ENCODE data around the gene KRTAP5-4. TPM values are rescaled to one million over a fixed set of nuclear protein-coding genes. Genes with fewer than 3 reads are reported as not detected.

Gene KRTAP5-4
- total RNA-seq, 1 donor from 2014 or later: not detected

DNA sequence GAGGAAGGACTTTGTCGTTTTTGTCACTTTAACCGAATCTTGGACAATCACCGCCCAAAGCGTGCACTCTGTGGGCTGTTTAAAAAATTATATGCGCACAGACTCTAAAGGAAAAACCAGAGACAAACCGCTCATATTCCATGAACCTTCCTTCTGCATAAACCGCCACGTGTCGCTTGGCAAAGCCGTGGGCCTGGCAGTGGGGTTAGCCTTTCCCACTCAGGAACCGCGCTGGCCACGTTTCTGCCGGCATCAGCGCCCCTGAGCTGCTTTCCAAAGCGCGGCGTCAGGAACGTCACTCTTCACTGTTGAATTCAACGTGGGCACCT, 30.5 kb upstream of the KRTAP5-4 start:
- intact Hi-C loops (cut with DNase I): loop anchor here (10.0 kb wide), 1 partner anchor 502 kb away; no protein-coding TSS in a partner anchor
- TF ChIP-seq POLR2A (IDR thresholded peaks at IDR 0.05) (no peak), POLR2AphosphoS5 (IDR thresholded peaks at IDR 0.05; ENCODE audit: insufficient read depth in 1 of 2, low read depth in 1 of 2) (no peak)
- TF ChIP-seq, protein P1, sequence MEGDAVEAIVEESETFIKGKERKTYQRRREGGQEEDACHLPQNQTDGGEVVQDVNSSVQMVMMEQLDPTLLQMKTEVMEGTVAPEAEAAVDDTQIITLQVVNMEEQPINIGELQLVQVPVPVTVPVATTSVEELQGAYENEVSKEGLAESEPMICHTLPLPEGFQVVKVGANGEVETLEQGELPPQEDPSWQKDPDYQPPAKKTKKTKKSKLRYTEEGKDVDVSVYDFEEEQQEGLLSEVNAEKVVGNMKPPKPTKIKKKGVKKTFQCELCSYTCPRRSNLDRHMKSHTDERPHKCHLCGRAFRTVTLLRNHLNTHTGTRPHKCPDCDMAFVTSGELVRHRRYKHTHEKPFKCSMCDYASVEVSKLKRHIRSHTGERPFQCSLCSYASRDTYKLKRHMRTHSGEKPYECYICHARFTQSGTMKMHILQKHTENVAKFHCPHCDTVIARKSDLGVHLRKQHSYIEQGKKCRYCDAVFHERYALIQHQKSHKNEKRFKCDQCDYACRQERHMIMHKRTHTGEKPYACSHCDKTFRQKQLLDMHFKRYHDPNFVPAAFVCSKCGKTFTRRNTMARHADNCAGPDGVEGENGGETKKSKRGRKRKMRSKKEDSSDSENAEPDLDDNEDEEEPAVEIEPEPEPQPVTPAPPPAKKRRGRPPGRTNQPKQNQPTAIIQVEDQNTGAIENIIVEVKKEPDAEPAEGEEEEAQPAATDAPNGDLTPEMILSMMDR (IDR thresholded peaks at IDR 0.05): no peak
- Histone ChIP-seq H3K27me3 (no peaks in the 10 kb centered on the region), H3K4me1 (peaks cover 9% of the 10 kb centered on the region), H3K36me3 (no peaks in the 10 kb centered on the region), H3K27ac (no peak overlapping the region), H3K4me3 (no peak overlapping the region), H3K9me3 (no peaks in the 10 kb centered on the region)
- no peak for DNase-seq (ENCODE audit: extremely low spot score in 2 of 2)

DNA sequence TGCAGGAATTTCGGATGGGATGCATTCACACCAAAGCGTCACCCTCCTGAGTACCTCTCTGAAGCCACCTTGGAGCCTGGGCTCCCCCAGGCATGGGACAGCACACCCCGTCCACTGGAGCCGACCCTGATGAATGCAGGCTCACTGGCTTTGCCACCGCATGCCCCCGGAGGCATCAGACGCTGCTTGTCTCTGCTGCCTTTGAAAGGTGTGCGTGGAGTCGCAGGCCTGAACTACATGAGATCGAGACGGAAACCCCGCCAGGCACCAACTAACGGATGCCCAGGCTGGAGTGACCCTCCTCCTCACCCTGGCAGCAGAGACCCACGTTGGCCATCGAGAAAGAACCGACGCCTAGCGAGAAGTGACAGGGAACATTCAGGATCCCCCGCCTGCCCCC, 30.1 kb upstream of the KRTAP5-4 start:
- H3K4me3 ChIP-seq: no peak overlapping the region
- TF ChIP-seq POLR2AphosphoS5 (IDR thresholded peaks at IDR 0.05; ENCODE audit: insufficient read depth in 1 of 2, low read depth in 1 of 2) (no peak), POLR2A (IDR thresholded peaks at IDR 0.05) (no peak)
- TF ChIP-seq, protein P1 (IDR thresholded peaks at IDR 0.05): no peak
- no peaks in the 10 kb centered on the region for H3K27me3 ChIP-seq
- H3K4me1 ChIP-seq: peaks cover 9% of the 10 kb centered on the region
- no peaks in the 10 kb centered on the region for H3K9me3 ChIP-seq
- H3K27ac ChIP-seq: no peak overlapping the region
- DNase-seq (ENCODE audit: extremely low spot score in 2 of 2): no peak
- no peaks in the 10 kb centered on the region for H3K36me3 ChIP-seq
- intact Hi-C loops (cut with DNase I): loop anchor here (10.0 kb wide), 1 partner anchor 503 kb away; no protein-coding TSS in a partner anchor

DNA sequence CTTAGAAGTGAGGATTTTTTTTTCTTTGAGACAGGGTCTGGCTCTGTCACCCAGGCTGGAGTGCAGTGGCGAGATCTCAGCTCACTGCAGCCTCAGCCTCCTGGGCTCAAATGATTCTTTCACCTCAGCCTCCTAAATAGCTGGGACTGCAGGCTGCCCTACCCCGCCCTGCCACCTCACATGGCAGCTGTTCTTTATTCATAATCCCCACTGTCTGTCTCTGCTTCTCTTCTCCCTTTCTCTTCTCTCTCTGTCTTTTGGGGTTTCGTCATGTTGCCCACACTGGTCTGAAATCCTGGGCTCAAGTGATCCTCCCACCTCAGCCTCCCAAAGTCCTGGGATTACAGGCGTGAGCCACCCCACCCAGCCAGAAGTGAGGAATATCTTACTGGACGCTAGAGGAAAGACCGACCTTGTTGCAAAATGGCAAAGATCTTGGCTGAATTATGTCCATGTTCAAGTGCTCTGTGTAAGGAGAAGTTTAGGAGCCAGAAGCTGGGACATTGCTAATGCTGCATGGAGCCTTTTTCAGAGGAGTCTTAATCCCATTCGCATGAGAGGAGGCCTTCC, 29.6 kb upstream of the KRTAP5-4 start:
- no peak for TF ChIP-seq POLR2A (IDR thresholded peaks at IDR 0.05)
- TF ChIP-seq, protein P1 (IDR thresholded peaks at IDR 0.05): no peak
- TF ChIP-seq POLR2AphosphoS5 (IDR thresholded peaks at IDR 0.05; ENCODE audit: insufficient read depth in 1 of 2, low read depth in 1 of 2): no peak
- Histone ChIP-seq H3K36me3 (no peaks in the 10 kb centered on the region), H3K4me1 (peaks cover 9% of the 10 kb centered on the region), H3K27me3 (no peaks in the 10 kb centered on the region), H3K9me3 (no peaks in the 10 kb centered on the region), H3K4me3 (no peak overlapping the region), H3K27ac (no peak overlapping the region)
- intact Hi-C loops (cut with DNase I): loop anchor here (10.0 kb wide), 1 partner anchor 503 kb away; no protein-coding TSS in a partner anchor
- DNase-seq (ENCODE audit: extremely low spot score in 2 of 2): no peak

DNA sequence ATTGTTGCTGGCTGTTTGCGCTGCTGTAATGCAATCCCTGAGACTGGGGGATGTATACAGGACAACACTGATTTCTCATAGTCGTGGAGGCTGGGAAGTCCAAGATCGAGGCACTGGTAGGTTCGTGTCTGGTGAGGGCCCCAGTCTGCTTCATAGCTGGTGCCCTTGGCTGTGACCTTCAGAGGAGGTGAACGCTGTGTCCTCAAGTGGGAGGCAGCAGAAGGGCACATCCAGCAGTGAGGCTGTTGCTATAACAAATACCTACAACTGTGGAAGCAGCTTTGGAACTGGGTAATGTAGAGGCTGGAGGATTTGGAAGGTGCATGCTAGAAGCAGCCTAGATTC, 29.0 kb upstream of the KRTAP5-4 start:
- H3K27ac ChIP-seq: no peak overlapping the region
- no peaks in the 10 kb centered on the region for H3K36me3 ChIP-seq

More for the DNA sequence above, 29.0 kb upstream of the KRTAP5-4 start:
- Histone ChIP-seq H3K9me3 (no peaks in the 10 kb centered on the region), H3K27me3 (no peaks in the 10 kb centered on the region), H3K4me3 (no peak overlapping the region), H3K4me1 (peaks cover 9% of the 10 kb centered on the region)
- TF ChIP-seq POLR2A (IDR thresholded peaks at IDR 0.05): no peak
- TF ChIP-seq, protein P1 (IDR thresholded peaks at IDR 0.05): no peak
- TF ChIP-seq POLR2AphosphoS5 (IDR thresholded peaks at IDR 0.05; ENCODE audit: insufficient read depth in 1 of 2, low read depth in 1 of 2): no peak
- intact Hi-C loops (cut with DNase I): loop anchor here (10.0 kb wide), 1 partner anchor 504 kb away; no protein-coding TSS in a partner anchor
- DNase-seq (ENCODE audit: extremely low spot score in 2 of 2): no peak
